ENCODE results near the gene LRRC47. TPM values are rescaled to one million over a fixed set of nuclear protein-coding genes. Genes with fewer than 3 reads are reported as not detected.
"Not testable (repeated sequence)": the region's sequence is repeated elsewhere in the genome, so short reads cannot be mapped to it uniquely, and the experiment has no call there.

The LRRC47 gene
- total RNA-seq, 2 donors from 2014 or later = 31.9 to 42.7 TPM

DNA sequence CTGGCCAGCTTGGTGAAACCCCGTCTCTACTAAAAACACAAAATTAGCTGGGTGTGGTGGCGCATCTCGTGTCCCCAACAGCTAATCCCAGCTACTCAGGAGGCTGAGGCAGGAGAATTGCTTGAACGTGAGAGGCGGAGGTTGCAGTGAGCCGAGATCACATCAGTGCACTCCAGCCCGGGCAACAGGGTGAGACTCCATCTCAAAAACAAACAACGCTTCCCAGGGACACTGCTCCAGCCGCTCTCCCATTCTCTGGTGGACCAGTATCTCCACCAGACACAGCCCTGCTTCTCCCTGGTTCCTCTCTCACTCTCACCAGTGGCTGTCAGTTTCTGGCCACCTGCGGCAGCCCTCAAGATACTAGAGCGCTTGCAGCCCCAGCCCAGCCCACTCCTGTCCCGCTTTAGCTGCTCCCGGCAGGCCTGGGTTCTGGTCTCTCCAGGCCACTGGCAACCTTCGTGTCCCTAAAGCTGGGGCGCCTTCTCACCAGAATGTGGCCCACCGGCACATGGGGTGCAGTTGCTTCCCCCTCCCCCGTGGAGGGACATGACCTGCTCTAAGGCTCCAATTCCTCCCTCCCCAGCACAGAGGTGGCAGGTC is 20.9 kb upstream of the LRRC47 start:
- TF ChIP-seq CTCF (IDR thresholded peaks at IDR 0.05) = no peak
- no peaks in the 10 kb centered on the region for H3K4me1 ChIP-seq
- no peak overlapping the region for H3K4me3 ChIP-seq
- H3K36me3 ChIP-seq = no peaks in the 10 kb centered on the region
- no peak for DNase-seq
- H3K27ac ChIP-seq = no peak overlapping the region
- intact Hi-C loops (cut with DNase I) = no loop called here
- H3K9me3 ChIP-seq = no peaks in the 10 kb centered on the region
- H3K27me3 ChIP-seq = no peaks in the 10 kb centered on the region
- peak overlapping the region in 1 of 2 donors; percentile 2 for H3K9ac ChIP-seq (ENCODE audit: low read depth in 2 of 2, low read length in 2 of 2)

GRCh38 chr1:3816331-3817137 is 20.2 kb upstream of the LRRC47 start:
- H3K36me3 ChIP-seq = no peaks in the 10 kb centered on the region
- no peak overlapping the region for H3K9ac ChIP-seq (ENCODE audit: low read depth in 2 of 2, low read length in 2 of 2)
- no peak for TF ChIP-seq CTCF (IDR thresholded peaks at IDR 0.05)
- no peaks in the 10 kb centered on the region for H3K4me1 ChIP-seq
- intact Hi-C loops (cut with DNase I) = no loop called here
- DNase-seq = no peak
- H3K27ac ChIP-seq = no peak overlapping the region
- no peak overlapping the region for H3K4me3 ChIP-seq
- no peaks in the 10 kb centered on the region for H3K9me3 ChIP-seq
- H3K27me3 ChIP-seq = no peaks in the 10 kb centered on the region

- H3K9ac ChIP-seq (ENCODE audit: low read depth in 2 of 2, low read length in 2 of 2) = no peak overlapping the region
- H3K36me3 ChIP-seq = no peaks in the 10 kb centered on the region
- H3K9me3 ChIP-seq = no peaks in the 10 kb centered on the region
- H3K27ac ChIP-seq = no peak overlapping the region
- H3K27me3 ChIP-seq = no peaks in the 10 kb centered on the region
- H3K4me1 ChIP-seq = no peaks in the 10 kb centered on the region
- H3K4me3 ChIP-seq = no peak overlapping the region
- no peak for DNase-seq
- intact Hi-C loops (cut with DNase I) = no loop called here
- no peak for TF ChIP-seq CTCF (IDR thresholded peaks at IDR 0.05)
Measured at GRCh38 chr1:3814771-3815561, 18.7 kb upstream of the LRRC47 start.

DNA sequence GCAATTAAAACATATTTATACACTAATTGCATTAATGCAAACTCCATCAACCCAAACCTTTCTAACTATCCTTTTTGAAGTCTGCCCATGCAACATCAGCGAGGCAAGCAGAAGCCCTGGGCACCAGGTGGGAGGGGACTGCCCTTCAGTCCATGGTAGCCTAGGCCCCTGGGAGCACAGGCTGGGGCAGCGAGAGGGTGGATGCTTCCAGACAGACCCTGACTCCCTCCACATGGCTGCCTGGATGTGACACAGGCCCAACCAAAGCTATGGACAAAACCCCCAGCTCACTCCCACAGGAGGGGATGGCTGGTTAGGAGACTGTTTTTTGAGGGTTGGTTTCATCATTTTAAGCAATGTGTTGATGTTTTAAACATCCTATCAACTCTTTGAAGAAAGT is 17.8 kb upstream of the LRRC47 start:
- H3K36me3 ChIP-seq = no peaks in the 10 kb centered on the region
- no peaks in the 10 kb centered on the region for H3K27me3 ChIP-seq
- no peak for TF ChIP-seq CTCF (IDR thresholded peaks at IDR 0.05)
- no peak for DNase-seq
- intact Hi-C loops (cut with DNase I) = no loop called here
- H3K9ac ChIP-seq (ENCODE audit: low read depth in 2 of 2, low read length in 2 of 2) = no peak overlapping the region
- no peaks in the 10 kb centered on the region for H3K9me3 ChIP-seq
- no peak overlapping the region for H3K27ac ChIP-seq
- H3K4me3 ChIP-seq = no peak overlapping the region
- no peaks in the 10 kb centered on the region for H3K4me1 ChIP-seq

DNA sequence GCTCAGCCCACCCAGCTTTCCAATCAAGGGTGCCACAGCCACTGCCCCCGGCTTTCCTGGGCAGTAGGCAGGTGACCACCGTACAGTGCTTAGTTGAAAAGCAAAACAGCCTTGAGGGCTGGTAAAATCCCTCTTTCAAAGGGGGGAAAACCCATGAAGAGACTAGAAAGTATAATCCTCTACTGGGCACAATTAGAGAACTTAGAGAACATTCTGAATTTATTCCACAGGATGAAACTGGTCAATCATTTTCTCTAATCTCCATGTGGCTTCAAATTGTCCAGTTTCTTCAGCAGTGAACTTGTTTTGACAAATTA is 15.3 kb upstream of the LRRC47 start:
- TF ChIP-seq CTCF (IDR thresholded peaks at IDR 0.05) = no peak
- intact Hi-C loops (cut with DNase I) = no loop called here
- H3K36me3 ChIP-seq = no peaks in the 10 kb centered on the region
- H3K4me1 ChIP-seq = no peaks in the 10 kb centered on the region
- H3K9me3 ChIP-seq = no peaks in the 10 kb centered on the region
- no peak overlapping the region for H3K9ac ChIP-seq (ENCODE audit: low read depth in 2 of 2, low read length in 2 of 2)
- no peaks in the 10 kb centered on the region for H3K27me3 ChIP-seq
- DNase-seq = no peak
- H3K27ac ChIP-seq = no peak overlapping the region
- no peak overlapping the region for H3K4me3 ChIP-seq

DNA sequence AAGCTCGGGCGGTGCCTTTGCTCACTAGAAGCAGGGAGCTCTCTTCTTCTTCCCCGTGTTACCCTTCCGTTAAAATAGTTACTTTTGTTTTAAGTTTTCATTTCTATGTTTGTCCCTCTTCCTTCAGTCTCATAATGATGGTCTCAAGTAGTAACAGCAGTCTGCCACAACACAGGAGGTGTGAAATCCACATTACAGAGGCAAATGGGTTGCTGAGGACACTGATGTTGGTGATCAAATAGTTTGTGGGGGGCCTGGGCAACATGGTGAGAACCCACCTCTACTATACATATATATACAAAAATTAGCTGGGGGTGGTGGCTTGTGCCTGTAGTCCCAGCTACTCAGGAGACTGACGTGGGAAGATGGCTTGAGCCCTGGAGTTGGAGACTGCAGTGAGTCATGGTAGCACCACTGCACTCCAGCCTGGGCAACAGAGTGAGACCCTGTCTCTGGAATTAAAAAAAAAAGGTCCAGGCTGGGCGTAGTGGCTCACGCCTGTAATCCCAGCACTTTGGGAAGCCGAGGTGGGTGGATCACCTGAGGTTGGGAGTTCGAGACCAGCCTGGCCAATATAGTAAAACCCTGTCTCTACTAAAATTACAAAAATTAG is 14.0 kb upstream of the LRRC47 start:
- H3K27me3 ChIP-seq; intact Hi-C loops (cut with DNase I): not testable (repeated sequence)

More for the DNA sequence above, 14.0 kb upstream of the LRRC47 start:
- not testable (repeated sequence) for H3K9me3 ChIP-seq; H3K4me1 ChIP-seq; H3K9ac ChIP-seq (ENCODE audit: low read depth in 2 of 2, low read length in 2 of 2); H3K27ac ChIP-seq; H3K4me3 ChIP-seq; H3K36me3 ChIP-seq; DNase-seq

Data from colonic mucosa (tissue), 4 donors.